Ishikawa (cell line): Measurements from ENCODE around the gene TMEM132A.

Experiments
- CEBPB ChIP-seq: IDR thresholded peaks from 2 replicates; pipeline ENCODE4 v1.6.1; 2012
- CREB1 ChIP-seq: IDR thresholded peaks from 2 replicates; pipeline ENCODE4 v1.6.1; 2012; ENCODE audit warnings: low read depth
- EGR1 ChIP-seq: IDR thresholded peaks from 2 replicates; pipeline ENCODE4 v1.6.1; 2012
- EP300 ChIP-seq: IDR thresholded peaks from 2 replicates; pipeline ENCODE4 v1.6.1; 2012; ENCODE audit warnings: borderline replicate concordance
- FOXM1 ChIP-seq: IDR thresholded peaks from 2 replicates; pipeline ENCODE4 v1.6.1; 2012; ENCODE audit warnings: low read depth, borderline replicate concordance
- MAX ChIP-seq: IDR thresholded peaks from 2 replicates; pipeline ENCODE4 v1.6.1; 2012
- NFIC ChIP-seq: IDR thresholded peaks from 2 replicates; pipeline ENCODE4 v1.6.1; 2012
- RAD21 ChIP-seq: IDR thresholded peaks from 2 replicates; pipeline ENCODE4 v1.6.1; 2012; ENCODE audit warnings: low read depth
- REST ChIP-seq: IDR thresholded peaks from 2 replicates; pipeline ENCODE4 v1.6.1; 2012; ENCODE audit warnings: low read depth, mild to moderate bottlenecking
- TAF1 ChIP-seq: IDR thresholded peaks from 2 replicates; pipeline ENCODE4 v1.6.1; 2012; ENCODE audit warnings: low read depth, mild to moderate bottlenecking
- TCF12 ChIP-seq: IDR thresholded peaks from 2 replicates; pipeline ENCODE4 v1.6.1; 2012; ENCODE audit warnings: low read depth
- TEAD4 ChIP-seq: IDR thresholded peaks from 2 replicates; pipeline ENCODE4 v1.6.1; 2012
- USF1 ChIP-seq: IDR thresholded peaks from 2 replicates; pipeline ENCODE4 v1.6.1; 2012
- YY1 ChIP-seq: IDR thresholded peaks from 2 replicates; pipeline ENCODE4 v1.6.1; 2012; ENCODE audit warnings: low read depth
- ZBTB7A ChIP-seq: IDR thresholded peaks from 2 replicates; pipeline ENCODE4 v1.6.1; 2012; ENCODE audit warnings: low read depth

TMEM132A gene

GRCh38 chr11:60939855-60940254 lies 15.6 kb downstream of the TMEM132A start:
- TF ChIP-seq NFIC, result no peak
- no peak for TF ChIP-seq CEBPB
- TF ChIP-seq TCF12, result no peak
- TF ChIP-seq EGR1, result no peak
- TF ChIP-seq ZBTB7A, result no peak
- no peak for TF ChIP-seq YY1
- TF ChIP-seq TEAD4, result no peak
- no peak for TF ChIP-seq EP300
- TF ChIP-seq CREB1, result no peak
- TF ChIP-seq FOXM1, result no peak
- TF ChIP-seq RAD21, result no peak
- no peak for TF ChIP-seq TAF1

- no peak for TF ChIP-seq CEBPB
- no peak for TF ChIP-seq USF1
- no peak for TF ChIP-seq ZBTB7A
- TF ChIP-seq NFIC, result no peak
- no peak for TF ChIP-seq TCF12
- TF ChIP-seq YY1, result no peak
- no peak for TF ChIP-seq TEAD4
- TF ChIP-seq MAX, result no peak
- TF ChIP-seq EGR1, result no peak
- TF ChIP-seq FOXM1, result no peak
- TF ChIP-seq TAF1, result no peak
- no peak for TF ChIP-seq REST
- no peak for TF ChIP-seq EP300
- TF ChIP-seq CREB1, result no peak
- TF ChIP-seq RAD21, result no peak
These were observed 17.3 kb downstream of the TMEM132A start for GRCh38 chr11:60941371-60942119.

GRCh38 chr11:60942219-60942618 lies 18.0 kb downstream of the TMEM132A start:
- TF ChIP-seq FOXM1 (no peak), TAF1 (no peak), RAD21 (no peak), MAX (no peak), TCF12 (no peak), EGR1 (no peak), ZBTB7A (no peak), EP300 (no peak), USF1 (no peak), TEAD4 (no peak), REST (no peak), CEBPB (no peak), NFIC (no peak), CREB1 (no peak), YY1 (no peak)

GRCh38 chr11:60942970-60943565 lies 18.8 kb downstream of the TMEM132A start:
- TF ChIP-seq NFIC (peak; percentile 73; the same call in 1 of the 2 replicates), MAX (no peak)

- TF ChIP-seq TAF1 (no peak), ZBTB7A (no peak), REST (no peak), CREB1 (no peak), USF1 (no peak), MAX (no peak), NFIC (no peak), RAD21 (no peak), TCF12 (no peak), CEBPB (no peak), FOXM1 (no peak), TEAD4 (no peak), YY1 (no peak), EP300 (no peak), EGR1 (no peak)
These were observed 20.4 kb downstream of the TMEM132A start for GRCh38 chr11:60944490-60945294.
